ENCODE results near the gene LAMTOR3. TPM values are rescaled to one million over a fixed set of nuclear protein-coding genes. Genes with fewer than 3 reads are reported as not detected.

LAMTOR3 gene
- total RNA-seq, 1 experiment from 2014 or later, result 37.9 TPM

DNA sequence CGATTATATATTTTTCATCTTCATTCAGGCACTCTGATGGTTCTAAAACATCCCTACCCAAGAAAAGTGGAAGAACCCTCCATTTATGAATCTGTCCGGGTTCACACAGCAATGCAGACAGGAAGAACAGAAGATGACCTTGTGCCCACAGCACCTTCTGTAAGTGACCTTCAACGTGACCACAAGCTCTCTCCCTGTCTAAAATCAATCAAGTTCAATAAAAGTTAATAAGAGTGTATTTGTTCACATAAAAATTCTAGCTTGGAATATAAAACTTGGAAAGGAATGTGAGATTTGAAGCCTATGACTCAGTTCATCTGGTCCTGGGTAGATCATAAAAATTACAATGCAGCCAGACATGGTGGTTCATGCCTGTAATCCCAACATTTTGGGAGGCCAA, 41.0 kb downstream of the LAMTOR3 start:
- Histone ChIP-seq H3K4me3 (no peak overlapping the region), H3K27ac (no peak overlapping the region), H3K9me3 (replicated peaks) (no peaks in the 10 kb centered on the region), H3K27me3 (no peaks in the 10 kb centered on the region), H3K36me3 (no peaks in the 10 kb centered on the region), H3K4me1 (no peaks in the 10 kb centered on the region)
- DNase-seq, result no peak

- Histone ChIP-seq H3K36me3 (no peaks in the 10 kb centered on the region), H3K4me3 (no peak overlapping the region), H3K9me3 (replicated peaks) (no peaks in the 10 kb centered on the region), H3K4me1 (no peaks in the 10 kb centered on the region), H3K27ac (no peak overlapping the region), H3K27me3 (no peaks in the 10 kb centered on the region)
- no peak for DNase-seq
These were observed 42.0 kb downstream of the LAMTOR3 start for GRCh38 chr4:99852199-99852749.

DNA sequence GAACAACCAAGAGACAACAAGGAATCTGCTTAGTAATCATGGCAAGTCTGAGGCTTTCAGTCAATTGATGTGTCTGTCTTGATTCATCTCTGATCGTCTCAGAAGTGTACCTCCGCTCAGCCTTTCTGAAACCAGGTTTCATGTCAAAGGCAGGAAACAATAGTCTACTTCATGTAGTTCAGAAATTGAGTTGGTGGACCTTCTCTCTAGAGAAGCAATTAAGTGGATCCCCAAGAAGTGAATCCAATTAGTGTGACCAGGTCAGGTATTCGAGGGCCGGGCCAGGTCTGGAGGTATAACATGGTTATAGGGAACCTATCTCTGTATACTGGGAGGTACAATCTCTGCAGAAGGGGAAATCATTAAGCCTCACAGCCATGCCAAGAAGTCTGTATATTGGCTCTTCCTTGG, 45.6 kb downstream of the LAMTOR3 start:
- no peaks in the 10 kb centered on the region for H3K36me3 ChIP-seq
- no peak overlapping the region for H3K4me3 ChIP-seq
- no peaks in the 10 kb centered on the region for H3K9me3 ChIP-seq (replicated peaks)
- no peaks in the 10 kb centered on the region for H3K4me1 ChIP-seq
- DNase-seq, result no peak
- no peaks in the 10 kb centered on the region for H3K27me3 ChIP-seq
- H3K27ac ChIP-seq, result no peak overlapping the region

GRCh38 chr4:99847362-99847976, 46.8 kb downstream of the LAMTOR3 start:
- no peak overlapping the region for H3K27ac ChIP-seq
- H3K4me1 ChIP-seq, result no peaks in the 10 kb centered on the region
- H3K27me3 ChIP-seq, result no peaks in the 10 kb centered on the region
- no peaks in the 10 kb centered on the region for H3K9me3 ChIP-seq (replicated peaks)
- H3K4me3 ChIP-seq, result no peak overlapping the region
- DNase-seq, result no peak
- no peaks in the 10 kb centered on the region for H3K36me3 ChIP-seq

GRCh38 chr4:99846891-99847290, 47.3 kb downstream of the LAMTOR3 start:
- H3K4me1 ChIP-seq, result no peaks in the 10 kb centered on the region
- no peak overlapping the region for H3K27ac ChIP-seq
- H3K36me3 ChIP-seq, result no peaks in the 10 kb centered on the region
- DNase-seq, result no peak
- no peaks in the 10 kb centered on the region for H3K9me3 ChIP-seq (replicated peaks)
- H3K4me3 ChIP-seq, result no peak overlapping the region
- no peaks in the 10 kb centered on the region for H3K27me3 ChIP-seq

GRCh38 chr4:99845708-99846469, 48.3 kb downstream of the LAMTOR3 start:
- H3K27ac ChIP-seq, result no peak overlapping the region

GRCh38 chr4:99845179-99845578, 49.0 kb downstream of the LAMTOR3 start:
- Histone ChIP-seq H3K36me3 (no peaks in the 10 kb centered on the region), H3K9me3 (replicated peaks) (no peaks in the 10 kb centered on the region), H3K4me1 (no peaks in the 10 kb centered on the region), H3K4me3 (no peak overlapping the region), H3K27ac (no peak overlapping the region), H3K27me3 (no peaks in the 10 kb centered on the region)
- DNase-seq, result no peak

More at GRCh38 chr4:99845708-99846469, 48.3 kb downstream of the LAMTOR3 start:
- H3K36me3 ChIP-seq, result no peaks in the 10 kb centered on the region
- H3K4me1 ChIP-seq, result no peaks in the 10 kb centered on the region
- no peak for DNase-seq
- no peaks in the 10 kb centered on the region for H3K27me3 ChIP-seq
- no peaks in the 10 kb centered on the region for H3K9me3 ChIP-seq (replicated peaks)
- H3K4me3 ChIP-seq, result no peak overlapping the region

DNA sequence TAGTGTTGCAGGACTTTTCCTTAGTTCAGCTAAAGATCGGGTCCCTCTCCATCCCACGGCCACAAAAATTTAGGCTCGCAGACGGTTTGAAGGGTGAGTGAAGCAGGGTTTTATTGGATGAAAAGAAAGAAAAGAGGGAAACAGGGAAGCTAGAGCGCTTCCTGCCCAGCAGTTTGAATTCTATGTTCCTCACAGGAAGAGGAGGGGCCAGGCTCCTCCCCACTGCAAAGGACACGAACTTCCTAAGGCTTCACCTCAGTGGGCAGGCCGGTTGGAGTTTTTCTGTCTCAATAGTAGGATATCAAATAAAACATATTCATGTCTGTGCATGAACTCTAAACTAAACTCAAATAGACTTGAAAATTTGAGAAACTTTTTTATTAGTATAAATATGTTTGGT, 50.2 kb downstream of the LAMTOR3 start:
- peak in 1 of 2 experiments; percentile 3 for DNase-seq
- Histone ChIP-seq H3K4me3 (no peak overlapping the region), H3K4me1 (no peaks in the 10 kb centered on the region), H3K27me3 (no peaks in the 10 kb centered on the region), H3K27ac (no peak overlapping the region), H3K36me3 (no peaks in the 10 kb centered on the region), H3K9me3 (replicated peaks) (no peaks in the 10 kb centered on the region)

DNA sequence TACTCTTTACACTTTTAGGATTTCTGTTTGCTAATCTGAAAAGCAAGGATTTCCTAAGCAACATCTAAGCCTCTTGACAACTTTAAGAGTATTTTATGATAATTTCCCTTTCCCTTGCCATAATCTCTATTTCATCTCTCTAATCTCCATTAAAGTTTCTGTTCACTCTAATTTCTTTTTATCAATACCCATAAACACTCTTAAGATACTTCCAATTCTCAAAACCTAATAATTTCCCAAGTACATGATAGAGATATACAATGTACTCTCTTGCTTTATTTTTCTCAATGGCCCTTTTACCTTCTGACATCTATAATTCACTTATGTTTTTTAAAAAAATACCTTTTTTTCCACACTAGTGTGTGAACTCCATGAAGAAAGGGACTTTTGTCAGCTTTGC, 50.8 kb downstream of the LAMTOR3 start:
- Histone ChIP-seq H3K4me3 (no peak overlapping the region), H3K9me3 (replicated peaks) (no peaks in the 10 kb centered on the region), H3K27ac (no peak overlapping the region), H3K36me3 (no peaks in the 10 kb centered on the region), H3K4me1 (no peaks in the 10 kb centered on the region), H3K27me3 (no peaks in the 10 kb centered on the region)
- DNase-seq, result no peak

GRCh38 chr4:99841129-99841528, 53.1 kb downstream of the LAMTOR3 start:
- Histone ChIP-seq H3K27ac (no peak overlapping the region), H3K4me1 (no peaks in the 10 kb centered on the region), H3K36me3 (no peaks in the 10 kb centered on the region), H3K27me3 (no peaks in the 10 kb centered on the region), H3K4me3 (no peak overlapping the region), H3K9me3 (replicated peaks) (no peaks in the 10 kb centered on the region)
- DNase-seq, result no peak

- no peak overlapping the region for H3K4me3 ChIP-seq
- H3K27ac ChIP-seq, result no peak overlapping the region
- no peaks in the 10 kb centered on the region for H3K9me3 ChIP-seq (replicated peaks)
- no peak for DNase-seq
- no peaks in the 10 kb centered on the region for H3K4me1 ChIP-seq
- H3K36me3 ChIP-seq, result no peaks in the 10 kb centered on the region
- H3K27me3 ChIP-seq, result no peaks in the 10 kb centered on the region
These were observed 55.3 kb downstream of the LAMTOR3 start for GRCh38 chr4:99838927-99839326.

DNA sequence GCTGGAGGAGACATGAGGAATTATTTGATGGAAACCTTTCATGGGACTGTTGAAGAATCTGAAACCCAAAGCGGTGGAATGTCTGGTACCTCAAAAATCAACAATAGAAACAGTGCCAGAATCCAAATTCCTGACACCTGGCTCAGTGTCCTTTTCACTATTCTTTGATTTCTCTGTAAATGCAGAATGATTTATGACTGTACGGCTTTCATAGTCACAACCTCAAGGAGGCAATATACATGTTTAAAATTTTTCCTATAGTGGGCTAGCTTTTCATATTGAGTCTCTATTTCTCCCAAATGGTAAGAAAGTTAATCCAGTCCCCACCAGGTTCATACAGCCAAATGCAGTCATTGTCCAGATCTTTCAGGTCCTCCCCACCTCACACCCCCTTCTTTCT, 58.3 kb downstream of the LAMTOR3 start:
- no peak overlapping the region for H3K27ac ChIP-seq
- DNase-seq, result no peak
- H3K4me3 ChIP-seq, result no peak overlapping the region
- H3K4me1 ChIP-seq, result no peaks in the 10 kb centered on the region
- no peaks in the 10 kb centered on the region for H3K27me3 ChIP-seq
- H3K36me3 ChIP-seq, result no peaks in the 10 kb centered on the region
- no peaks in the 10 kb centered on the region for H3K9me3 ChIP-seq (replicated peaks)

GRCh38 chr4:99834569-99834968, 59.7 kb downstream of the LAMTOR3 start:
- Histone ChIP-seq H3K4me3 (no peak overlapping the region), H3K9me3 (replicated peaks) (no peaks in the 10 kb centered on the region), H3K4me1 (no peaks in the 10 kb centered on the region), H3K27me3 (no peaks in the 10 kb centered on the region), H3K27ac (no peak overlapping the region), H3K36me3 (no peaks in the 10 kb centered on the region)
- DNase-seq, result no peak

GRCh38 chr4:99833756-99834155, 60.5 kb downstream of the LAMTOR3 start:
- Histone ChIP-seq H3K4me1 (no peaks in the 10 kb centered on the region), H3K27ac (no peak overlapping the region), H3K36me3 (no peaks in the 10 kb centered on the region), H3K9me3 (replicated peaks) (no peaks in the 10 kb centered on the region), H3K27me3 (no peaks in the 10 kb centered on the region), H3K4me3 (no peak overlapping the region)
- DNase-seq, result no peak

- H3K27me3 ChIP-seq, result no peaks in the 10 kb centered on the region
- no peaks in the 10 kb centered on the region for H3K4me1 ChIP-seq
- H3K4me3 ChIP-seq, result no peak overlapping the region
- H3K27ac ChIP-seq, result no peak overlapping the region
- no peaks in the 10 kb centered on the region for H3K36me3 ChIP-seq
- DNase-seq, result no peak
- no peaks in the 10 kb centered on the region for H3K9me3 ChIP-seq (replicated peaks)
These were observed 61.5 kb downstream of the LAMTOR3 start for GRCh38 chr4:99832758-99833157.

Measured in SJCRH30 (cell line).